ENCODE data around the gene MED22.
"Not testable (repeated sequence)": the region's sequence is repeated elsewhere in the genome, so short reads cannot be mapped to it uniquely, and the experiment has no call there.

The MED22 gene

GRCh38 chr9:133344071-133344470, 3.9 kb downstream of the MED22 start:
- peaks cover 79% of the 10 kb centered on the region for H3K36me3 ChIP-seq (ENCODE audit: insufficient read depth, low read length)
- no peak overlapping the region for H3K27ac ChIP-seq (ENCODE audit: low read depth, low read length)
- H3K27me3 ChIP-seq (ENCODE audit: insufficient read depth, low read length) = no peaks in the 10 kb centered on the region
- H3K4me1 ChIP-seq (ENCODE audit: insufficient read depth, low read length) = peaks cover 7% of the 10 kb centered on the region
- H3K9me3 ChIP-seq (ENCODE audit: insufficient read depth, low read depth, low read length) = no peaks in the 10 kb centered on the region
- WGBS = 96% methylated on average over 19 of the region's 19 CpGs
- H3K4me3 ChIP-seq (ENCODE audit: low read length) = no peak overlapping the region
- H3K9ac ChIP-seq (ENCODE audit: low read depth, low read length) = no peak overlapping the region

- H3K9ac ChIP-seq (ENCODE audit: low read depth, low read length) = no peak overlapping the region
- no peaks in the 10 kb centered on the region for H3K9me3 ChIP-seq (ENCODE audit: insufficient read depth, low read depth, low read length)
- 84% methylated on average over 11 of the region's 11 CpGs for WGBS
- peaks cover 7% of the 10 kb centered on the region for H3K4me1 ChIP-seq (ENCODE audit: insufficient read depth, low read length)
- H3K27ac ChIP-seq (ENCODE audit: low read depth, low read length) = no peak overlapping the region; the same call in 1 of the 2 replicates
- H3K27me3 ChIP-seq (ENCODE audit: insufficient read depth, low read length) = no peaks in the 10 kb centered on the region
- no peak overlapping the region for H3K4me3 ChIP-seq (ENCODE audit: low read length)
- H3K36me3 ChIP-seq (ENCODE audit: insufficient read depth, low read length) = peaks cover 79% of the 10 kb centered on the region
These were observed 5.4 kb downstream of the MED22 start for GRCh38 chr9:133342570-133342969.

- 73% methylated on average over 12 of the region's 12 CpGs for WGBS
- Histone ChIP-seq H3K4me1 (ENCODE audit: insufficient read depth, low read length) (peaks cover 7% of the 10 kb centered on the region), H3K27ac (ENCODE audit: low read depth, low read length) (peak overlapping the region; percentile 62; the same call in 1 of the 2 replicates), H3K36me3 (ENCODE audit: insufficient read depth, low read length) (peaks cover 79% of the 10 kb centered on the region), H3K9me3 (ENCODE audit: insufficient read depth, low read depth, low read length) (no peaks in the 10 kb centered on the region), H3K4me3 (ENCODE audit: low read length) (no peak overlapping the region), H3K9ac (ENCODE audit: low read depth, low read length) (no peak overlapping the region), H3K27me3 (ENCODE audit: insufficient read depth, low read length) (no peaks in the 10 kb centered on the region)
These were observed 5.9 kb downstream of the MED22 start for GRCh38 chr9:133342069-133342406.

- Histone ChIP-seq H3K27ac (ENCODE audit: low read depth, low read length) (no peak overlapping the region), H3K36me3 (ENCODE audit: insufficient read depth, low read length) (peaks cover 79% of the 10 kb centered on the region), H3K27me3 (ENCODE audit: insufficient read depth, low read length) (no peaks in the 10 kb centered on the region), H3K4me3 (ENCODE audit: low read length) (no peak overlapping the region), H3K9ac (ENCODE audit: low read depth, low read length) (no peak overlapping the region), H3K4me1 (ENCODE audit: insufficient read depth, low read length) (peaks cover 4% of the 10 kb centered on the region), H3K9me3 (ENCODE audit: insufficient read depth, low read depth, low read length) (no peaks in the 10 kb centered on the region)
- 94% methylated on average over 15 of the region's 15 CpGs for WGBS
These were observed 6.4 kb downstream of the MED22 start for GRCh38 chr9:133341369-133342068.

- Histone ChIP-seq H3K27me3 (ENCODE audit: insufficient read depth, low read length) (no peaks in the 10 kb centered on the region), H3K27ac (ENCODE audit: low read depth, low read length) (no peak overlapping the region), H3K9me3 (ENCODE audit: insufficient read depth, low read depth, low read length) (no peaks in the 10 kb centered on the region), H3K36me3 (ENCODE audit: insufficient read depth, low read length) (peaks cover 74% of the 10 kb centered on the region), H3K4me3 (ENCODE audit: low read length) (no peak overlapping the region), H3K4me1 (ENCODE audit: insufficient read depth, low read length) (no peaks in the 10 kb centered on the region), H3K9ac (ENCODE audit: low read depth, low read length) (no peak overlapping the region)
- 96% methylated on average over 13 of the region's 13 CpGs for WGBS
These were observed 7.0 kb downstream of the MED22 start for GRCh38 chr9:133340916-133341315.

GRCh38 chr9:133340256-133340655, 7.7 kb downstream of the MED22 start:
- Histone ChIP-seq H3K9me3 (ENCODE audit: insufficient read depth, low read depth, low read length) (no peaks in the 10 kb centered on the region), H3K27ac (ENCODE audit: low read depth, low read length) (no peak overlapping the region), H3K4me3 (ENCODE audit: low read length) (no peak overlapping the region), H3K9ac (ENCODE audit: low read depth, low read length) (no peak overlapping the region), H3K4me1 (ENCODE audit: insufficient read depth, low read length) (no peaks in the 10 kb centered on the region), H3K36me3 (ENCODE audit: insufficient read depth, low read length) (peaks cover 67% of the 10 kb centered on the region), H3K27me3 (ENCODE audit: insufficient read depth, low read length) (no peaks in the 10 kb centered on the region)
- whole genome bisulfite sequencing = 96% methylated on average over 3 of the region's 3 CpGs

GRCh38 chr9:133339641-133340040, 8.3 kb downstream of the MED22 start:
- no peaks in the 10 kb centered on the region for H3K27me3 ChIP-seq (ENCODE audit: insufficient read depth, low read length)
- H3K36me3 ChIP-seq (ENCODE audit: insufficient read depth, low read length) = peaks cover 62% of the 10 kb centered on the region
- peaks cover 4% of the 10 kb centered on the region; the same call in 1 of the 2 replicates for H3K4me1 ChIP-seq (ENCODE audit: insufficient read depth, low read length)
- no peak overlapping the region for H3K27ac ChIP-seq (ENCODE audit: low read depth, low read length)
- no peaks in the 10 kb centered on the region for H3K9me3 ChIP-seq (ENCODE audit: insufficient read depth, low read depth, low read length)
- H3K9ac ChIP-seq (ENCODE audit: low read depth, low read length) = no peak overlapping the region
- 93% methylated on average over 5 of the region's 5 CpGs for WGBS
- H3K4me3 ChIP-seq (ENCODE audit: low read length) = no peak overlapping the region

GRCh38 chr9:133335924-133336811, 11.8 kb downstream of the MED22 start, which contains the start of gene SURF6:
TSS of gene SURF6 (minus strand) at chr9:133336188. CDS start at chr9:133336132, 56 bp downstream.
- Histone ChIP-seq H3K27ac (ENCODE audit: low read depth, low read length) (peak within 1 kb of the TSS; percentile 95), H3K9ac (ENCODE audit: low read depth, low read length) (peak within 1 kb of the TSS; percentile 96), H3K27me3 (ENCODE audit: insufficient read depth, low read length) (no peaks in the 10 kb centered on the region), H3K36me3 (ENCODE audit: insufficient read depth, low read length) (peaks cover 62% of the 10 kb centered on the region), H3K4me3 (ENCODE audit: low read length) (peak within 1 kb of the TSS; percentile 99), H3K4me1 (ENCODE audit: insufficient read depth, low read length) (peaks cover 7% of the 10 kb centered on the region; the same call in 1 of the 2 replicates), H3K9me3 (ENCODE audit: insufficient read depth, low read depth, low read length) (no peaks in the 10 kb centered on the region)
- 4% methylated on average over 70 of the region's 70 CpGs for WGBS

- H3K27me3 ChIP-seq (ENCODE audit: insufficient read depth, low read length); H3K9me3 ChIP-seq (ENCODE audit: insufficient read depth, low read depth, low read length); H3K27ac ChIP-seq (ENCODE audit: low read depth, low read length); H3K4me1 ChIP-seq (ENCODE audit: insufficient read depth, low read length): not testable (repeated sequence)
- 82% methylated on average over 11 of the region's 11 CpGs for WGBS
- peaks cover 61% of the 10 kb centered on the region for H3K36me3 ChIP-seq (ENCODE audit: insufficient read depth, low read length)
- peak overlapping the region; percentile 99 for H3K4me3 ChIP-seq (ENCODE audit: low read length)
- H3K9ac ChIP-seq (ENCODE audit: low read depth, low read length) = peak overlapping the region; percentile 96
These were observed 13.0 kb downstream of the MED22 start for GRCh38 chr9:133334888-133335287.

GRCh38 chr9:133334161-133334560, 13.8 kb downstream of the MED22 start:
- Histone ChIP-seq H3K27me3 (ENCODE audit: insufficient read depth, low read length) (no peaks in the 10 kb centered on the region), H3K9ac (ENCODE audit: low read depth, low read length) (no peak overlapping the region), H3K36me3 (ENCODE audit: insufficient read depth, low read length) (peaks cover 56% of the 10 kb centered on the region), H3K4me1 (ENCODE audit: insufficient read depth, low read length) (peaks cover 7% of the 10 kb centered on the region; the same call in 1 of the 2 replicates), H3K9me3 (ENCODE audit: insufficient read depth, low read depth, low read length) (no peaks in the 10 kb centered on the region), H3K4me3 (ENCODE audit: low read length) (peak overlapping the region; percentile 99; the same call in 1 of the 2 replicates), H3K27ac (ENCODE audit: low read depth, low read length) (no peak overlapping the region; the same call in 1 of the 2 replicates)
- 74% methylated on average over 6 of the region's 6 CpGs for WGBS

GRCh38 chr9:133333566-133333965, 14.4 kb downstream of the MED22 start:
- no peak overlapping the region for H3K9ac ChIP-seq (ENCODE audit: low read depth, low read length)
- no peak overlapping the region for H3K27ac ChIP-seq (ENCODE audit: low read depth, low read length)
- peaks cover 50% of the 10 kb centered on the region for H3K36me3 ChIP-seq (ENCODE audit: insufficient read depth, low read length)
- peaks cover 7% of the 10 kb centered on the region; the same call in 1 of the 2 replicates for H3K4me1 ChIP-seq (ENCODE audit: insufficient read depth, low read length)
- no peaks in the 10 kb centered on the region for H3K27me3 ChIP-seq (ENCODE audit: insufficient read depth, low read length)
- H3K4me3 ChIP-seq (ENCODE audit: low read length) = no peak overlapping the region
- WGBS = 93% methylated on average over 10 of the region's 10 CpGs
- no peaks in the 10 kb centered on the region for H3K9me3 ChIP-seq (ENCODE audit: insufficient read depth, low read depth, low read length)

All from HUES64 (cell line).